ENCODE measurements around the gene KPTN.
A peak's percentile ranks its signal among the peaks of the same experiment; 100 is the strongest.

KPTN gene

DNA sequence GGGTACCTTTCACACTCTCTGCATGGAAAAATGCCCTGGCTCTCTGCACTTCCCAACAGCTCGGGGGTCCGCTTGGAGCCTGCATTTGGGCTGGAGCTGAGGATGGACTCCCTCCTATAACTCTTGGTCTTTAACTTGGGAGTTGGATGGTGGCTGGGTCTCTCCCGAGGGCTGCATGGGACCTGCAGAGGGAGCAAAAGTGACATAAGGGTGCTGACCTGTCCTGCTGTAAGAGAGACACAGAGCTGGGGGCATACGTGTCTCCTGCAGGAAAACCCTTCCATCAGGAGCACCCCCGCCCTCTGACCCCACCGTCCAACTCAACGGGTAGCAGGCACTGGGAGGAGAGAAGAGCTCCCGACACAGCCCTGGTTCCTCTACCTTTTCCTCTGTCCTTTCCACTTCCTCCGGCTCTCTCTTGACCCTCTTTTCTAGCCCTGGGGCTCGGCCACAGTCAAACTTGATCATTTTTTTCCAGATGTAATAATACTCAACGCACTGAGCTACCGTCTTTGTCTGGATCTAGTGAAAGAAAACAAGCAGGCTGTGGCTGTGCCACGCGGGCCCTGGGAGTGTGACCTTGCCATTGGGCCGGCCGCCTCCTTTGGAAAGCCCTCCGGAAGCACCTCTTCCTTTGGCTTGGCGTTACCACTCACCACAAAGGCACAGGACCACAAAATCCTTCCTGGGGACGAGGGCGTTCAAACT lies 37.6 kb upstream of the KPTN start:
- in situ Hi-C loops (cut with HindIII; ENCODE audit: low sequenced_read_pairs) = no loop called here
- H3K4me3 ChIP-seq (ENCODE audit: low read depth, low read length) = no peak overlapping the region
- DNase-seq (ENCODE audit: low read depth) = no peak
- TF ChIP-seq, protein P1, sequence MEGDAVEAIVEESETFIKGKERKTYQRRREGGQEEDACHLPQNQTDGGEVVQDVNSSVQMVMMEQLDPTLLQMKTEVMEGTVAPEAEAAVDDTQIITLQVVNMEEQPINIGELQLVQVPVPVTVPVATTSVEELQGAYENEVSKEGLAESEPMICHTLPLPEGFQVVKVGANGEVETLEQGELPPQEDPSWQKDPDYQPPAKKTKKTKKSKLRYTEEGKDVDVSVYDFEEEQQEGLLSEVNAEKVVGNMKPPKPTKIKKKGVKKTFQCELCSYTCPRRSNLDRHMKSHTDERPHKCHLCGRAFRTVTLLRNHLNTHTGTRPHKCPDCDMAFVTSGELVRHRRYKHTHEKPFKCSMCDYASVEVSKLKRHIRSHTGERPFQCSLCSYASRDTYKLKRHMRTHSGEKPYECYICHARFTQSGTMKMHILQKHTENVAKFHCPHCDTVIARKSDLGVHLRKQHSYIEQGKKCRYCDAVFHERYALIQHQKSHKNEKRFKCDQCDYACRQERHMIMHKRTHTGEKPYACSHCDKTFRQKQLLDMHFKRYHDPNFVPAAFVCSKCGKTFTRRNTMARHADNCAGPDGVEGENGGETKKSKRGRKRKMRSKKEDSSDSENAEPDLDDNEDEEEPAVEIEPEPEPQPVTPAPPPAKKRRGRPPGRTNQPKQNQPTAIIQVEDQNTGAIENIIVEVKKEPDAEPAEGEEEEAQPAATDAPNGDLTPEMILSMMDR (IDR thresholded peaks at IDR 0.05; ENCODE audit: low read depth, low read length, missing control alignments) = no peak

DNA sequence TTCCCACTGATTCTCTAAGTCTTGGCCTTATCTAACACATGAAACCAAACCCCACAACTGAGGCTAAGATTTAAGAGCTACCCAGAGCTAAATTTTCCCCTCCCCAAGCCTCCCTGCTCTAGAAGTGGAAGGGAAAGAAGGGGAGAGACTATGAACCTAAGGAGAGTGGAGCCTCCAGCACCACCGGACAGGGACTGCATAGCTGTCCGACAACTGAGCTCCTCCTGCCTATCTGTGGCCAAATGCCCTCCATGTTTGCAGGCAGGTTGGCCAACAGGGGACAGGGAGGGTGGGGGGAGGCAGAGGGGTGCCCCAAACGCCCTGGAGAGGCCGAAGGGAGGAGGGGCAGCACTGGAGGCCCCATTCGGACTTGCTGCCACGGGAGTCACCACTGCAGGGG lies 36.8 kb upstream of the KPTN start:
- DNase-seq (ENCODE audit: low read depth) = no peak
- TF ChIP-seq, protein P1 (IDR thresholded peaks at IDR 0.05; ENCODE audit: low read depth, low read length, missing control alignments) = no peak
- no peak overlapping the region for H3K4me3 ChIP-seq (ENCODE audit: low read depth, low read length)
- in situ Hi-C loops (cut with HindIII; ENCODE audit: low sequenced_read_pairs) = no loop called here

DNA sequence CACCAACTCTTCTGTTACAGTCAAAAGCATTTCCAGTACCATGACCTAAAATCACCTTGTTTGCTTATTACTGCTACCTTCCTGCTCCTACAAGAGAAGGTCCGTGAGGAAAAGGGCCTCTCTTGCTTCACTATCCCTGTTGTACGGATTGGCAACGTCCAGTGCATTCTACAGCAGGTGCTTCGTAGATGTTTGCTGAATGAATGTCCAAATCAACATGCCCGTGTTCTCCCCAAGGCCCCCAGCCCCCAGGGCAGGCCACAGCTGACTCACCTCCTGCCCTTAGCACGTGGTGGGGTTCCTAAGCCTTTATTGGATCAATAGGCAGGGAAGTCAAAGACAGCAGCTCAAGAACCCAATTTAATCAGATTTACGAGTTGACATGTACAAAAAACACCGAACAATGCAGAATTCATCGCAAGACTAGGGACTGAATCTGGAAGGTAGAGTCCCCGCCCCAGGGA lies 36.4 kb upstream of the KPTN start:
- H3K4me3 ChIP-seq (ENCODE audit: low read depth, low read length) = no peak overlapping the region
- in situ Hi-C loops (cut with HindIII; ENCODE audit: low sequenced_read_pairs) = no loop called here
- DNase-seq (ENCODE audit: low read depth) = no peak
- TF ChIP-seq, protein P1 (IDR thresholded peaks at IDR 0.05; ENCODE audit: low read depth, low read length, missing control alignments) = no peak

DNA sequence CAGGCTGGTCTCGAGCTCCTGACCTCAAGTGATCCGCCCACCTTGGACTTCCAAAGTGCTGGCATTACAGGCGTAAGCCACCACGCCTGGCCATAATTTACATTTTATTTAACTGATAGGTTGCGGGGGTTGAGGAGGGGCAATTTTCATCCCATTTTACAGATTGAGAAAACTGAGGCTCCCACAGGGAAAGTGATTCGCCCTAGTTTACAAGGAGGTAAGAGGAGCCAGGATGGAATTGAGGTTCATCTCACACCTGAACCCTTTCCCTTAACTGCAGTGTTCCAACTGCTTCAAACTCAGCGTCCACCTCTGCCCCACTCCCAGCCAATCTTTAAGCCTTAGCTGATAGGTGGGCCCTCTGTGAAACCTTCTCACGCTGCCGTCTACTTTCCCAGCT lies 34.8 kb upstream of the KPTN start:
- TF ChIP-seq, protein P1 (IDR thresholded peaks at IDR 0.05; ENCODE audit: low read depth, low read length, missing control alignments) = no peak
- no peak overlapping the region for H3K4me3 ChIP-seq (ENCODE audit: low read depth, low read length)
- DNase-seq (ENCODE audit: low read depth) = no peak
- in situ Hi-C loops (cut with HindIII; ENCODE audit: low sequenced_read_pairs) = no loop called here

DNA sequence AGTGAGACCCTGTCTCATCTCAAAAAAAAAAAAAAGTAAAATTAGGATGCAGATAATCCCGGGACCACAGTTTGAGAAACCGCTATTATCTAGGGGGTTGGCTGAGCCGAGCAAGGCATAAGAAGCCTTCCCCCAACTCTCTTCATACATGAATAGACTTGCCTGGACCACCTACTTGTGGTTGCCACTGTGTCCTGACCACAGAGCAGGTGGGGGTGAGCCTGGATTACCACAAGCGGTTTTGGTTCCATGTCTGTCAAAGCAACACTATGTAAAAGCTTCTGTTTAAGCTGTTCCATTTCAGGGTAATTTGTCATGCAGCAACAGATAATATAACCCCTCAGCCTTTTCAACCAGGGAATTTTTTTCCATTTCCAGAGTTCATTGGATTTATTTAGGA lies 34.1 kb upstream of the KPTN start:
- peak; percentile 75 for DNase-seq (ENCODE audit: low read depth)
- in situ Hi-C loops (cut with HindIII; ENCODE audit: low sequenced_read_pairs) = no loop called here
- no peak overlapping the region for H3K4me3 ChIP-seq (ENCODE audit: low read depth, low read length)
- TF ChIP-seq, protein P1 (IDR thresholded peaks at IDR 0.05; ENCODE audit: low read depth, low read length, missing control alignments) = no peak

DNA sequence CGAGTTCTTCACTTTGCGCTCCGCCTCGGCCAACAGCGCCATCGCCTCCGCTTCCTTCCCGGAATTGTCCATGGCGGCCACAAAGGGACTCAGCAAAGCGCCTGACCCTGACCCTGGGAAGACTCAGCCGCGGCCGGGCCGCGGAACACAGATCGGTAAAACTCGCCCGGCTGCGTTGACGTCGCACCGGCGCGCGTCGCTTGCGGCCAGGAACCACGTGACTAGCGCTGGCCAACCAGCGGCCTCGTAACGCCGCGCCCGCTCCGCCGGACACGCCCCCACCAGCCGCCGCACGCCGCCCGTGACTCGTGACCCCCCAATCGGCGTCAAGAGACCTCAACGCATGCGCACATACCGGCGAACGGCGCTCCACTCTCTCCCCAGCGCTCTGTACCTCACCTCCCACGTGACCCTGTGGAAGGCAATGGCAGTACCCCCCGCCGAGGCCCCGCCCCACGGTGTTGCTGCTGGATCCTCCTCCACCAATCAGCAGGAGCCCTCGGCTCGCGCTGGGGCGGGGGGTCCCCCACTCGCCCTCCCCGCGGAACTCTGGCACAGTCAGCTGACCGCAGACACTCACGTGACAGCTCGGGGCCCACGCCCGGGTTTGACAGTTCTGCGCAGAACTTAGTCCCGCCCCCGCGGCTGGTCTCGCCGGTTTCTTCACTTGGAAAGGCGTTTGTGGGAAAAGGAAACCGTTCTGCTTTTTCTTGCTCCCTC lies 31.0 kb upstream of the KPTN start, which contains the start of gene NAPA:
Gene NAPA (minus strand): TSS at position 195 of the 720 bp plus-strand sequence. CDS start 123 bp downstream, at position 72.
- in situ Hi-C loops (cut with HindIII; ENCODE audit: low sequenced_read_pairs) = no loop called here
- TF ChIP-seq, protein P1 (IDR thresholded peaks at IDR 0.05; ENCODE audit: low read depth, low read length, missing control alignments) = no peak
- peak; percentile 99 for DNase-seq (ENCODE audit: low read depth)
- H3K4me3 ChIP-seq (ENCODE audit: low read depth, low read length) = peak within 1 kb of the TSS; percentile 100

All from astrocyte of the cerebellum (primary cell).